Glomerular endothelial cell (primary cell): ENCODE results near the gene SRPRA. TPM values are rescaled to one million over a fixed set of nuclear protein-coding genes. Genes with fewer than 3 reads are reported as not detected.

ENCODE experiments used
- DNase-seq: peaks from one replicate; pipeline ENCODE4 v3.0.0-alpha.2; 2011; ENCODE audit warnings: low read depth, low spot score; ENCODE audit errors: extremely low read depth
- total RNA-seq: library from RNA; depleted of rRNA; stranded (reverse); fragments of >200 nt; gene quantifications from 2 replicates; pipeline ENCODE4 v1.2.3, GENCODE V29; 2015

SRPRA gene
- total RNA-seq, 1 donor from 2014 or later = 88.6 TPM

GRCh38 chr11:126232683-126233082 lies 36.0 kb downstream of the SRPRA start:
- DNase-seq = no peak

- peak; percentile 54 for DNase-seq
These were observed 36.8 kb downstream of the SRPRA start for GRCh38 chr11:126231725-126232459.

GRCh38 chr11:126229858-126230540 lies 38.7 kb downstream of the SRPRA start:
- no peak for DNase-seq

DNA sequence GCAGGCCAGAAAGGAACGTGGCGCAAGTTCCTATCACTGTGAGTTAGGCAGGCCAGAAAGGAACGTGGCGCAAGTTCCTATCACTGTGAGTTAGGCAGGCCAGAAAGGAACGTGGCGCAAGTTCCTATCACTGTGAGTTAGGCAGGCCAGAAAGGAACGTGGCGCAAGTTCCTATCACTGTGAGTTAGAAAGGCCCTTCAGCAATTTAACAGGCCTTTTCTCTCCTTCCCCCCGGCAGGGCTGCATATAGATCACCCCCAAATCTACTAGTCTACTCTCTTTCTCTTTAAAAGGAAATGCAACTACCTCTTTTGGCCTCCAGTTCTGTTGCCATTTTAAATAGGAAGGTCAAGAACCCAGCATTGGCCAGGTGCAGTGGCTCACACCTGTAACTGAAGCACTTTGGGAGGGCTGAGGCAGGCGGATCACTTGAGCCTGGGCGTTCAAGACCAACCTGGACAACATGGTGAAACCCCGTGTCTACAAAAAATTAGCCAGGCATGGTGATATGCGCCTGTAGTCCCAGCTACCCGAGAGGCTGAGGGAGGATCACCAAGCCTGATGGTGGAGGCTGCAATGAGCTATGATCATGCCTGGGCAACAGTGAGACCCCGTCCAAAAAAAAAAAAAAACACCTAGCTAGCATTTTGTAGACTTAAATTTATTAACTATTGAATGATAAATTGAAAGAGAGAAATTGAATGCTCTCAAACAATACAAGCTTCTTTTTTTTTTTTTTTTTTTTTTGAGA lies 42.2 kb downstream of the SRPRA start:
- DNase-seq = no peak

DNA sequence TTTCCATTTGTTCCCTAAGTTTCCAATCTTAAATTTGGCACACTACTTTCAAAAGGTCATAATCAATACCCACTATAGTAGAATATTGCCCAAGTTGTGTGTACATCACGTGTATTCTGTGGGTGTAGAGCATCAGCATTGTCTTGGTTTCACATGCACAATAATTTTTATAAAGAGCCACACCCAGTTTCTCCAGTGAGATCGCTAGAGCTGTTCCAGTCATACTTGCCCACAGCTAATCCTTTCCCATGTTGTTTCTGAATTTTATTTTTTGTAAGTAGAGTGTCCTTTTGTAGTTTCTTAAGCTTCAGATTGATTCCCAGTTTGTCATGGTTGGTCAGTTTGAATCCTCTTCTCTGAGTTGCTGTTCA lies 43.4 kb downstream of the SRPRA start:
- DNase-seq = no peak

DNA sequence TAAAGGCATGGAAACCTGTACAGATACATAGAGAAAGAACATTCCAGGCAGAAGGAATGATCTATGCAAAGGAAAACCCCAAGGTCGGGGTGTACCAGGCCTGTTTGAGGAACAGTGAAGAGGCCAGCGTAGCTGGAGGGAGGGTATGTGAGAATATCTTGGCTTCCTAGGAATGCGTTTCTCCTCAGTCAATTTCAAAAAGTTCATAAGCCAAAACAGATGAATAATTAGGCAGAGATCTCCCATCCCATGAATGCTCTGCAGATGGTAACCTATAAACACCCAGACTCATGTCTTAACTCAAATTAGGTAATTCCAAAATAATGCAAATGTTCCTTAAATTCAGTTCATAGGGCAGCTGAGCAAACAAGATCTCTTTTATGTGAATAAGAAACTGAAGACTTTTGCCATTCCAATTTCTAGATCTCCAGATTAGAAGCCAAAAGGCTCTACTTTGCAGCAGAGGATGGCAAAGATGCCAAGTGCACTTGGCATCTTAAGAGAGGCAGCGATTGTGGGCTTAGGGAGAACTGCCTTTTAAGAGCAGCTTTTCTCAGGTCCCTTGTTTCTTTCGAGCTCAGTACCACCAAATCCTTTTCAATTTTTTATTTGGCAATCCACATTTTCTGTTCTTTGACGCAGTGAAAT lies 43.9 kb downstream of the SRPRA start:
- DNase-seq = no peak

GRCh38 chr11:126219547-126219946 lies 49.1 kb downstream of the SRPRA start:
- no peak for DNase-seq

DNA sequence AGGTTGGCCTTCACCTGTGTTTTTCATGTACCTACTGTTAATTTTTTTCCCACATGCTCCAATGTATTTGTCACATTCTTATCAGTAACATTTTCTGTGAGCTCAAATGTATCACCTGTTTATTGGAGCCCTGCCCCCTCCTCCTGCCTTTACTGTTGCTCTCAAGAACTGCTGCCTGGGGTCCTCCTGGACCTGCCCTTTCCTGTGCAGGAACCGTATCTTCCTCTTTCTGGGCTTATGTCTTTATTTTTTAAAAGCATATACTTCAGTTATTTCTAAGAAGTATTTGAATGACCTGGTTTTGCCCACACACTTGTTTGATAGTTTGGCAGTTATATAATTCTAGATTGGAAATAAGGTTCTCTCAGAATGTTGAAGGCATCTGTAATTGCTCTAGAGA lies 51.2 kb downstream of the SRPRA start:
- no peak for DNase-seq

DNA sequence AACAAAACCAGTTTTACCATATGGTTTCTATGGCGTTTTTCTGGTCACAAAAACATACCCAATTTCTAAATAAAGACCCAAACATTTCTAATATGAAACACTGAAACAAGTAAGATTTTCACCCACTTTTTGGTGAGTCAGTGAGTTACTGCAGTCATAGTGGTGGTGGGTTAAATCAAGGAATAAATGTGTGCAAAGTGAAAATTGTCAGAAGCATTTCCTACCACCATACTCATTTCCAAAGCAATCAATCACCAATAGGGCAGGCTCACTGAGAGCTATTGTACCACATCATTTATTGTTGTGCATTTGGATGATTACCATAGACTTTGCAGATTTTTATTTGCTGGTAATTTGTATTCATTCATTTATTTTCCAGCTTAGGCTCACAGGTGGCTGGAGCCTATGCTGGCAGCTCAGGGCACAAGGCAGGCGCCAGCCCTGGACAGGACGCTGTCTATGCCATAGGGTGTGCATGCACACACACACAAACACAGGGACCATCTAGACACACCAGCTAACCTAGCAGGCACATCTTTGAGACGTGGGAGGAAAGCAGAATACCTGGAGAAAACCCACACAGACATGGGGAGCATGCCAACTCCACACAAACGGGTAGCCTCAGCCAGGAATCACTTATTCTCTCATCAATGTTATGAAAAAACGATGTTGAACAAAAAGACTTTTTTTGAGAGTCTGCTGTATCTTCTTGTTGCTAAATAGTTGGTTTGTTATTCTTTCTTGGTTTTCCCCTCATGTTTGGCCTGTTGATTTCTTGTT lies 52.0 kb downstream of the SRPRA start:
- no peak for DNase-seq

DNA sequence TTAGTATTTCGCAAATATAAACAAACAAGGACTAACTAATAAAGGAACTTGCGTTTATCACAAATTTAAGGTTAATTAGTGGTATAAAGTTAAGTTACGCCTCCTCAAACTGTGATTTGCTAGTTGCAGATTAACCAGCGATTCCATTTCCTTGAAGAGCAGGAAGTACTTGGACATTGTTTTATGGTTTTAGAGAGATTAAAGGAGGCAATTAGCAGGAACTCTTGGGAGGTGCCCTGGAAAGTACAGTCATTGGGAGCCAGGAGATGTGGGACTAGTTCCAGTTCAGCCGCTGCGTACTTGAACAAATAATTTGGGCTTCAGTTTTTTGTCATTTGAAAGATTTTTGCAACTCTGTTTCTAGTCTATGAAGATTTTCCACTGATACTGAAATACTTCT lies 53.9 kb downstream of the SRPRA start:
- no peak for DNase-seq

GRCh38 chr11:126214441-126214840 lies 54.3 kb downstream of the SRPRA start:
- no peak for DNase-seq

Other genes starting within 250 kb of the SRPRA start
- 6.1 and 7.7 TPM in 2 replicates for gene CDON, start 206.0 kb downstream of the SRPRA start, total RNA-seq
- gene RPUSD4, start 57.2 kb downstream of the SRPRA start, total RNA-seq = 18.0 and 18.9 TPM in 2 replicates
- 29.9 and 31.3 TPM in 2 replicates for gene FAM118B, start 57.1 kb downstream of the SRPRA start, total RNA-seq
- 13.8 and 24.8 TPM in 2 replicates for gene FOXRED1, start 259 bp upstream of the SRPRA start, total RNA-seq
- 6.8 and 9.2 TPM in 2 replicates for gene TIRAP, start 14.2 kb upstream of the SRPRA start, total RNA-seq
- gene DCPS, start 35.2 kb upstream of the SRPRA start, total RNA-seq = 14.4 and 16.0 TPM in 2 replicates
- gene ST3GAL4, start 86.8 kb upstream of the SRPRA start, total RNA-seq = 23.5 and 36.6 TPM in 2 replicates